ENCODE data around the gene RWDD1.
A peak's percentile ranks its signal among the peaks of the same experiment; 100 is the strongest.

Gene RWDD1

GRCh38 chr6:116568821-116569755, 2.2 kb upstream of the RWDD1 start:
- Histone ChIP-seq H3K4me2 (no peak overlapping the region), H3K27me3 (ENCODE audit: insufficient read depth, low read depth) (no peaks in the 10 kb centered on the region), H3K27ac (no peak overlapping the region), H3K4me3 (IDR thresholded peaks at IDR 0.05; ENCODE audit: insufficient read depth, low read depth, low read length) (no peak overlapping the region), H4K20me1 (ENCODE audit: insufficient read depth) (no peaks in the 10 kb centered on the region), H3K36me3 (ENCODE audit: insufficient read depth) (no peaks in the 10 kb centered on the region), H3K4me1 (ENCODE audit: low read depth, poor library complexity, severe bottlenecking) (peaks cover 20% of the 10 kb centered on the region), H3K9ac (no peak overlapping the region), H3K79me2 (ENCODE audit: insufficient read depth, low read depth) (peaks cover 33% of the 10 kb centered on the region), H2AFZ (ENCODE audit: low read depth) (no peak overlapping the region)
- TF ChIP-seq CTCF (conservative IDR thresholded peaks at IDR 0.05; ENCODE audit: low read depth, low read length): no peak

GRCh38 chr6:116571683-116572000, 338 bp downstream of the RWDD1 start:
- peak overlapping the region; percentile 88 for H3K4me2 ChIP-seq
- no peak overlapping the region for H3K4me3 ChIP-seq (IDR thresholded peaks at IDR 0.05; ENCODE audit: insufficient read depth, low read depth, low read length)
- no peaks in the 10 kb centered on the region for H3K27me3 ChIP-seq (ENCODE audit: insufficient read depth, low read depth)
- peak overlapping the region; percentile 74; the same call in 1 of the 2 replicates for H3K9ac ChIP-seq
- H3K36me3 ChIP-seq (ENCODE audit: insufficient read depth): no peaks in the 10 kb centered on the region
- no peak for TF ChIP-seq CTCF (conservative IDR thresholded peaks at IDR 0.05; ENCODE audit: low read depth, low read length)
- H3K4me1 ChIP-seq (ENCODE audit: low read depth, poor library complexity, severe bottlenecking): peaks cover 20% of the 10 kb centered on the region
- no peaks in the 10 kb centered on the region for H4K20me1 ChIP-seq (ENCODE audit: insufficient read depth)
- H3K79me2 ChIP-seq (ENCODE audit: insufficient read depth, low read depth): peaks cover 35% of the 10 kb centered on the region
- H3K27ac ChIP-seq: peak overlapping the region; percentile 71
- H2AFZ ChIP-seq (ENCODE audit: low read depth): peak overlapping the region; percentile 62

GRCh38 chr6:116572162-116572561, 858 bp downstream of the RWDD1 start:
- H2AFZ ChIP-seq (ENCODE audit: low read depth): no peak overlapping the region
- peak overlapping the region; percentile 88 for H3K4me2 ChIP-seq
- peaks cover 20% of the 10 kb centered on the region for H3K4me1 ChIP-seq (ENCODE audit: low read depth, poor library complexity, severe bottlenecking)
- no peak overlapping the region for H3K4me3 ChIP-seq (IDR thresholded peaks at IDR 0.05; ENCODE audit: insufficient read depth, low read depth, low read length)
- H3K27me3 ChIP-seq (ENCODE audit: insufficient read depth, low read depth): no peaks in the 10 kb centered on the region
- H3K36me3 ChIP-seq (ENCODE audit: insufficient read depth): no peaks in the 10 kb centered on the region
- peak overlapping the region; percentile 71; the same call in 1 of the 2 replicates for H3K27ac ChIP-seq
- peaks cover 35% of the 10 kb centered on the region for H3K79me2 ChIP-seq (ENCODE audit: insufficient read depth, low read depth)
- peak overlapping the region; percentile 74; the same call in 1 of the 2 replicates for H3K9ac ChIP-seq
- no peaks in the 10 kb centered on the region for H4K20me1 ChIP-seq (ENCODE audit: insufficient read depth)
- no peak for TF ChIP-seq CTCF (conservative IDR thresholded peaks at IDR 0.05; ENCODE audit: low read depth, low read length)

DNA sequence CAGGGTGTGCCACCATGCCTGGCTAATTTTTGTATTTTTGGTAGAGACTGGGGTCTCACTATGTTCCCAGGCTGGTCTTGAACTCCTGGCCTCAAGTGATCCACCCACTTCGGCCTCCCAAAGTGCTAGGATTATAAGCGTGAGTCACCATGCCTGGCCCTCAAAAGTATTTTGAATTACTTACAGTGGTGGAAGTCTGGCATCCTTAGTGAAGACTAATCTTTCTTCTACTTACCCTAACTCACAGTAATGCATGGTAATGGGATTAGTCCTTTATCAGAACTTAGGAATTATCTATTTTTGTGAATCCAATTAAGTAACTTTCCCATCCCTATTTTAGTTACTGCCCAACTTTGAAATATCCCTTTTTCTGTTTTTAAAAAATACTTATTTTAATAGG, 3.9 kb downstream of the RWDD1 start:
- no peak overlapping the region for H3K4me2 ChIP-seq
- no peak for TF ChIP-seq CTCF (conservative IDR thresholded peaks at IDR 0.05; ENCODE audit: low read depth, low read length)
- no peak overlapping the region for H2AFZ ChIP-seq (ENCODE audit: low read depth)
- H3K9ac ChIP-seq: no peak overlapping the region
- H3K27me3 ChIP-seq (ENCODE audit: insufficient read depth, low read depth): no peaks in the 10 kb centered on the region
- no peaks in the 10 kb centered on the region for H4K20me1 ChIP-seq (ENCODE audit: insufficient read depth)
- H3K4me3 ChIP-seq (IDR thresholded peaks at IDR 0.05; ENCODE audit: insufficient read depth, low read depth, low read length): no peak overlapping the region
- H3K4me1 ChIP-seq (ENCODE audit: low read depth, poor library complexity, severe bottlenecking): peaks cover 15% of the 10 kb centered on the region
- peaks cover 34% of the 10 kb centered on the region for H3K79me2 ChIP-seq (ENCODE audit: insufficient read depth, low read depth)
- H3K36me3 ChIP-seq (ENCODE audit: insufficient read depth): no peaks in the 10 kb centered on the region
- no peak overlapping the region for H3K27ac ChIP-seq

Data from KMS-11 (cell line).